KBM-7 (cell line): ENCODE measurements around the gene CCSER2.
"Not testable (repeated sequence)": the region's sequence is repeated elsewhere in the genome, so short reads cannot be mapped to it uniquely, and the experiment has no call there.

ENCODE experiments used
- DNase-seq: peaks from one replicate; pipeline ENCODE4 v3.0.0-alpha.2; 2015
- in situ Hi-C: fragments of 300-500 bp; cut with MboI; formaldehyde crosslinking; loops from 2 replicates; pipeline ENCODE4 v1.14.3; 2020; ENCODE audit warnings: low sequenced_read_pairs, low pct_unique_long_range_greater_than_20kb, mixed read lengths

CCSER2 gene

GRCh38 chr10:84308481-84309304, 19.7 kb upstream of the CCSER2 start:
- peak; percentile 94 for DNase-seq
- in situ Hi-C loops: no loop called here

GRCh38 chr10:84310470-84310869, 17.9 kb upstream of the CCSER2 start:
- in situ Hi-C loops: no loop called here
- no peak for DNase-seq

- DNase-seq: no peak
- in situ Hi-C loops: no loop called here
Observed at GRCh38 chr10:84311576-84311975, 16.8 kb upstream of the CCSER2 start.

GRCh38 chr10:84312816-84313215, 15.6 kb upstream of the CCSER2 start:
- DNase-seq: no peak
- in situ Hi-C loops: no loop called here

GRCh38 chr10:84314275-84314674, 14.1 kb upstream of the CCSER2 start:
- in situ Hi-C loops: no loop called here
- DNase-seq: no peak

- in situ Hi-C loops: no loop called here
- no peak for DNase-seq
Observed at GRCh38 chr10:84317174-84317573, 11.2 kb upstream of the CCSER2 start.

- in situ Hi-C loops: no loop called here
- no peak for DNase-seq
Observed at GRCh38 chr10:84321902-84322301, 6.5 kb upstream of the CCSER2 start.

GRCh38 chr10:84323566-84323965, 4.8 kb upstream of the CCSER2 start:
- in situ Hi-C loops, DNase-seq: not testable (repeated sequence)

- in situ Hi-C loops, DNase-seq: not testable (repeated sequence)
Observed at GRCh38 chr10:84326995-84327394, 1.4 kb upstream of the CCSER2 start.

GRCh38 chr10:84329196-84329611, 815 bp downstream of the CCSER2 start:
- DNase-seq: peak; percentile 43
- in situ Hi-C loops: no loop called here

GRCh38 chr10:84329986-84330651, 1.7 kb downstream of the CCSER2 start:
- in situ Hi-C loops: no loop called here

GRCh38 chr10:84331091-84331490, 2.7 kb downstream of the CCSER2 start:
- in situ Hi-C loops: no loop called here
- DNase-seq: no peak

More at GRCh38 chr10:84329986-84330651, 1.7 kb downstream of the CCSER2 start:
- peak; percentile 33 for DNase-seq

- peak; percentile 79 for DNase-seq
Observed at GRCh38 chr10:84333864-84334451, 5.6 kb downstream of the CCSER2 start.

GRCh38 chr10:84334811-84335210, 6.4 kb downstream of the CCSER2 start:
- in situ Hi-C loops: no loop called here
- no peak for DNase-seq

More at GRCh38 chr10:84333864-84334451, 5.6 kb downstream of the CCSER2 start:
- in situ Hi-C loops: no loop called here

GRCh38 chr10:84335516-84335915, 7.1 kb downstream of the CCSER2 start:
- DNase-seq: no peak
- in situ Hi-C loops: no loop called here

GRCh38 chr10:84336406-84337090, 8.2 kb downstream of the CCSER2 start:
- no peak for DNase-seq
- in situ Hi-C loops: no loop called here

GRCh38 chr10:84337199-84337598, 8.8 kb downstream of the CCSER2 start:
- no peak for DNase-seq
- in situ Hi-C loops: no loop called here

GRCh38 chr10:84339025-84339424, 10.6 kb downstream of the CCSER2 start:
- no peak for DNase-seq
- in situ Hi-C loops: no loop called here

GRCh38 chr10:84340187-84340586, 11.8 kb downstream of the CCSER2 start:
- in situ Hi-C loops: no loop called here
- no peak for DNase-seq
